Endodermal cell (in vitro differentiated cells): ENCODE measurements around the gene MBD3L5. TPM values are rescaled to one million over a fixed set of nuclear protein-coding genes. Genes with fewer than 3 reads are reported as not detected.

Experiments used
- DNase-seq: peaks from one replicate; pipeline ENCODE4 v3.0.0-alpha.2; 2017
- H3K27ac ChIP-seq: 2 replicates; pipeline ENCODE4 v1.5.1; 2013; ENCODE audit warnings: mild to moderate bottlenecking, low read depth, low read length, moderate library complexity
- H3K27me3 ChIP-seq: 2 replicates; pipeline ENCODE4 v1.6.1; 2013; ENCODE audit warnings: mild to moderate bottlenecking, low read length, moderate library complexity; ENCODE audit not compliant: insufficient read depth, control insufficient read depth, poor library complexity, severe bottlenecking
- H3K36me3 ChIP-seq: 2 replicates; pipeline ENCODE4 v1.7.0; 2013; ENCODE audit warnings: mild to moderate bottlenecking, low read length, moderate library complexity; ENCODE audit not compliant: control insufficient read depth, insufficient read depth
- H3K4me1 ChIP-seq: one replicate; pipeline ENCODE4 v1.7.0; 2013; ENCODE audit warnings: low read length; ENCODE audit not compliant: control insufficient read depth, insufficient read depth
- H3K4me3 ChIP-seq: 2 replicates; pipeline ENCODE4 v1.5.1; 2013; ENCODE audit warnings: mild to moderate bottlenecking, low read length, moderate library complexity
- H3K9ac ChIP-seq: 2 replicates; pipeline ENCODE4 v1.6.1; 2013; ENCODE audit warnings: mild to moderate bottlenecking, low read length, moderate library complexity; ENCODE audit not compliant: poor library complexity, severe bottlenecking; ENCODE audit errors: extremely low read depth
- H3K9me3 ChIP-seq: 2 replicates; pipeline ENCODE4 v1.6.1; 2013; ENCODE audit warnings: mild to moderate bottlenecking, low read length, moderate library complexity; ENCODE audit not compliant: control insufficient read depth
- H3K27ac Mint-ChIP-seq: 2 replicates; pipeline ENCODE4 v1.8.0; 2020; ENCODE audit warnings: mixed read lengths
- H3K27me3 Mint-ChIP-seq: 2 replicates; pipeline ENCODE4 v1.8.0; 2021; ENCODE audit warnings: mild to moderate bottlenecking, mixed read lengths; ENCODE audit not compliant: insufficient read depth
- H3K36me3 Mint-ChIP-seq: 2 replicates; pipeline ENCODE4 v1.8.0; 2020; ENCODE audit warnings: low read depth, mixed read lengths
- H3K4me1 Mint-ChIP-seq: 2 replicates; pipeline ENCODE4 v1.8.0; 2020; ENCODE audit warnings: mixed read lengths
- H3K4me3 Mint-ChIP-seq: 2 replicates; pipeline ENCODE4 v1.8.0; 2020; ENCODE audit warnings: mild to moderate bottlenecking, moderate library complexity, mixed read lengths
- H3K9me3 Mint-ChIP-seq: 2 replicates; pipeline ENCODE4 v1.8.0; 2020; ENCODE audit warnings: mild to moderate bottlenecking, mixed read lengths
- WGBS, 2 experiments: methylation state at CpG; one replicate each; pipeline versions ENCODE4 v1.1.5 to v1.1.7; 2013; ENCODE audit warnings: missing lambda C conversion rate in 2 of 2, mixed read lengths in 1 of 2; ENCODE audit not compliant: insufficient coverage in 1 of 2, insufficient read length in 1 of 2; 5-methylcytosine and 5-hydroxymethylcytosine counted together
- total RNA-seq, 2 donors: library from RNA; stranded (reverse); fragmentation: NEBNext Ultra II Directional in 1 of 2; extraction: Animal tissue kit (Norgen Biotek cat#: 25700) in 1 of 2; gene quantifications; 2 replicates in 1 of 2; 3 replicates in 1 of 2; pipeline ENCODE4 v1.2.1, GENCODE V29; 2021
- TF ChIP-seq, protein P1 (sequence below): fragments of 200-600 bp; sonication (generic); conservative IDR thresholded peaks from 2 replicates; pipeline ENCODE4 v1.5.0; 2021; ENCODE audit warnings: antibody characterized with exemption, mild to moderate bottlenecking

Gene MBD3L5
- total RNA-seq, 2 donors from 2014 or later, result not detected

GRCh38 chr19:7078008-7078407 lies 47.6 kb downstream of the MBD3L5 start:
- TF ChIP-seq, protein P1, sequence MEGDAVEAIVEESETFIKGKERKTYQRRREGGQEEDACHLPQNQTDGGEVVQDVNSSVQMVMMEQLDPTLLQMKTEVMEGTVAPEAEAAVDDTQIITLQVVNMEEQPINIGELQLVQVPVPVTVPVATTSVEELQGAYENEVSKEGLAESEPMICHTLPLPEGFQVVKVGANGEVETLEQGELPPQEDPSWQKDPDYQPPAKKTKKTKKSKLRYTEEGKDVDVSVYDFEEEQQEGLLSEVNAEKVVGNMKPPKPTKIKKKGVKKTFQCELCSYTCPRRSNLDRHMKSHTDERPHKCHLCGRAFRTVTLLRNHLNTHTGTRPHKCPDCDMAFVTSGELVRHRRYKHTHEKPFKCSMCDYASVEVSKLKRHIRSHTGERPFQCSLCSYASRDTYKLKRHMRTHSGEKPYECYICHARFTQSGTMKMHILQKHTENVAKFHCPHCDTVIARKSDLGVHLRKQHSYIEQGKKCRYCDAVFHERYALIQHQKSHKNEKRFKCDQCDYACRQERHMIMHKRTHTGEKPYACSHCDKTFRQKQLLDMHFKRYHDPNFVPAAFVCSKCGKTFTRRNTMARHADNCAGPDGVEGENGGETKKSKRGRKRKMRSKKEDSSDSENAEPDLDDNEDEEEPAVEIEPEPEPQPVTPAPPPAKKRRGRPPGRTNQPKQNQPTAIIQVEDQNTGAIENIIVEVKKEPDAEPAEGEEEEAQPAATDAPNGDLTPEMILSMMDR, result no peak
- H3K27me3 Mint-ChIP-seq, result no peaks in the 10 kb centered on the region

More at GRCh38 chr19:7078008-7078407, 47.6 kb downstream of the MBD3L5 start:
- H3K9me3 ChIP-seq, result peaks cover 78% of the 10 kb centered on the region
- Mint-ChIP-seq H3K9me3 (peaks cover 82% of the 10 kb centered on the region), H3K27ac (no peak overlapping the region), H3K4me3 (no peak overlapping the region), H3K36me3 (peaks cover 94% of the 10 kb centered on the region), H3K4me1 (no peaks in the 10 kb centered on the region)
- no peak overlapping the region for H3K27ac ChIP-seq
- H3K36me3 ChIP-seq, result peaks cover 93% of the 10 kb centered on the region
- H3K4me3 ChIP-seq, result peak overlapping the region; percentile 61
- WGBS, 2 experiments, result 82 to 100% methylated on average over 1 of the region's 2 CpGs
- H3K27me3 ChIP-seq, result no peaks in the 10 kb centered on the region
- H3K9ac ChIP-seq, result no peak overlapping the region
- no peaks in the 10 kb centered on the region for H3K4me1 ChIP-seq
- no peak for DNase-seq

Other genes with a start within 250 kb of the MBD3L5 start
- gene ADGRE1, start 143.0 kb upstream of the MBD3L5 start, total RNA-seq, result not detected
- not detected for gene MBD3L2B, start 9.1 kb upstream of the MBD3L5 start, total RNA-seq
- gene MBD3L4, start 9.6 kb downstream of the MBD3L5 start, total RNA-seq, result not detected
- not detected for gene MBD3L2, start 18.7 kb downstream of the MBD3L5 start, total RNA-seq
- not detected for gene MBD3L3, start 28.1 kb downstream of the MBD3L5 start, total RNA-seq
- gene ZNF557, start 39.1 kb downstream of the MBD3L5 start, total RNA-seq, result 1 to 10 TPM; 8.3 to 9.8 TPM